ENCODE data around the gene MYL1.

DNA sequence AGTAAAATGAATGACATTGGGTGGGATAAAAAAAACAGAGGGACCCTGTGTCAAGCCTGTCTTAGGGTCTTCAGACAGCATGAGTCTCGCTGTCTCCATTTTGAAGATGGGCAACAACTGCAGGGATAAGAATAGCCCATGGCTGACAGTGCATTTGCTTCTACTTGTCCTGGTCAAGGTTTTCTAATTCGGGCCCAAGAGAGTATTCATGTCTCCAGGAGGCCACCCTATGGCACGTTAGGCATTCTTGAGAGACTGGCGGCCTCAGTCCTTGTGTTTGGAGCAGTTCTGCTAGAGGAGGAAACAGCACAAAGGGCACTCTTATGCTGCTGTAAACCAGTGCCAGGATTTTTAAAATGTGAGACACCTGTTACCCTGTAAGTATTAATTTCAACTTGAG is 9.5 kb upstream of the MYL1 start:
- TF ChIP-seq CTCF (IDR thresholded peaks at IDR 0.05) (no peak), POLR2A (IDR thresholded peaks at IDR 0.05) (no peak)
